ENCODE results near the gene SYCP2.

GRCh38 chr20:59945175-59945574 lies 11.7 kb upstream of the SYCP2 start:
- TF ChIP-seq CTCF (conservative IDR thresholded peaks at IDR 0.05; ENCODE audit: low read depth, low read length): no peak
- TF ChIP-seq EZH2phosphoT487 (IDR thresholded peaks at IDR 0.05; ENCODE audit: borderline replicate concordance, low read length): no peak

All from PC-3 (cell line).